Testis (tissue), 2 donors: Measurements from ENCODE around the gene AMPD3.

Source experiments
- POLR2A ChIP-seq: fragments of 450-650 bp; IDR thresholded peaks from one replicate; pipeline ENCODE4 v1.6.1; 2017; ENCODE audit warnings: antibody characterized with exemption, mild to moderate bottlenecking, moderate library complexity
- TF ChIP-seq, protein P1 (sequence below), 3 experiments: fragments of 450-650 bp in 2 of 3; fragments of 200-600 bp in 1 of 3; sonication (generic) in 1 of 3; IDR thresholded peaks; one replicate each; pipeline ENCODE4 v1.5.1; 2016 to 2019; ENCODE audit warnings: antibody characterized with exemption in 3 of 3, mild to moderate bottlenecking in 2 of 3, moderate library complexity in 1 of 3

DNA sequence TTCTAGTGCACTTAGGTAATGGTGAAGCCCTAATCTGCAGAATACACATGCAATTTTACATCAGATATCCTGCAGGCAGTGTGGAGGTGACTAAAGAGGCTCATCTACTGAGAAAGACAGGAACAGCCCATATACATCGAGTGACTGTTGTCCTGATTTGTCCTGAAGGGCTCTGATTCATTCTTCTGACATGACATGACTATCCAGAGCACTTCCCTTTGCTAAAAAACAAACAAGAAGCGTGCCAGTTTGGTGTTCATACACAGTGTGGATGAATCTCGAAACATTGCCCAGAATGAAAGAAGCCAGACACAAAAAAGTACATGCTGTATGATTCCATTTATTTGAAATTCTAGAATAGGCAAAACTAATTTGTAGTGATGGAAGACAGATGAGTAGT lies 48.0 kb upstream of the AMPD3 start:
- TF ChIP-seq, protein P1, sequence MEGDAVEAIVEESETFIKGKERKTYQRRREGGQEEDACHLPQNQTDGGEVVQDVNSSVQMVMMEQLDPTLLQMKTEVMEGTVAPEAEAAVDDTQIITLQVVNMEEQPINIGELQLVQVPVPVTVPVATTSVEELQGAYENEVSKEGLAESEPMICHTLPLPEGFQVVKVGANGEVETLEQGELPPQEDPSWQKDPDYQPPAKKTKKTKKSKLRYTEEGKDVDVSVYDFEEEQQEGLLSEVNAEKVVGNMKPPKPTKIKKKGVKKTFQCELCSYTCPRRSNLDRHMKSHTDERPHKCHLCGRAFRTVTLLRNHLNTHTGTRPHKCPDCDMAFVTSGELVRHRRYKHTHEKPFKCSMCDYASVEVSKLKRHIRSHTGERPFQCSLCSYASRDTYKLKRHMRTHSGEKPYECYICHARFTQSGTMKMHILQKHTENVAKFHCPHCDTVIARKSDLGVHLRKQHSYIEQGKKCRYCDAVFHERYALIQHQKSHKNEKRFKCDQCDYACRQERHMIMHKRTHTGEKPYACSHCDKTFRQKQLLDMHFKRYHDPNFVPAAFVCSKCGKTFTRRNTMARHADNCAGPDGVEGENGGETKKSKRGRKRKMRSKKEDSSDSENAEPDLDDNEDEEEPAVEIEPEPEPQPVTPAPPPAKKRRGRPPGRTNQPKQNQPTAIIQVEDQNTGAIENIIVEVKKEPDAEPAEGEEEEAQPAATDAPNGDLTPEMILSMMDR (IDR thresholded peaks at IDR 0.05) = no peak
- TF ChIP-seq POLR2A = no peak
